Naive thymus-derived CD4-positive, alpha-beta T cell (primary cell): ENCODE data around the gene TSPAN3. TPM values are rescaled to one million over a fixed set of nuclear protein-coding genes. Genes with fewer than 3 reads are reported as not detected.

Experiments used
- ATAC-seq: fragments of 150-1000 bp; cut with Tn5 transposase; 2 replicates; pipeline ENCODE4 v1.10.0; 2021; ENCODE audit warnings: mild to moderate bottlenecking, moderate library complexity
- CTCF ChIA-PET: fragments of 350-600 bp; sonication (Branson Sonifier 250); formaldehyde crosslinking; loops from one replicate; lab custom pipeline; 2021; ENCODE audit warnings: antibody characterized with exemption; lab: Charles Lee
- POLR2A ChIA-PET: fragments of 350-600 bp; sonication (Branson Sonifier 250); formaldehyde crosslinking; loops from one replicate; lab custom pipeline; 2021; ENCODE audit warnings: antibody characterized with exemption, inconsistent platforms; lab: Charles Lee
- DNase-seq, 9 donors: peaks; one replicate each; pipeline versions ENCODE4 v3.0.0 to v3.0.0-alpha.2; 2020 to 2022; ENCODE audit warnings: mixed read lengths in 1 of 9
- H3K27ac ChIP-seq: one replicate; pipeline ENCODE4 v1.7.0; 2013; ENCODE audit warnings: mild to moderate bottlenecking, low read depth, low read length, moderate library complexity
- H3K27me3 ChIP-seq, 2 donors: one replicate each; pipeline ENCODE4 v1.7.0; 2013; ENCODE audit warnings: low read length in 2 of 2, mild to moderate bottlenecking in 2 of 2, moderate library complexity in 2 of 2; ENCODE audit not compliant: control insufficient read depth in 2 of 2, insufficient read depth in 2 of 2
- H3K36me3 ChIP-seq, 3 experiments: 1 replicate in 2 of 3; 2 replicates in 1 of 3; pipeline ENCODE4 v1.7.0; 2013; ENCODE audit warnings: low read length in 3 of 3, mild to moderate bottlenecking in 3 of 3, moderate library complexity in 1 of 3; ENCODE audit not compliant: insufficient read depth in 3 of 3, control insufficient read depth in 2 of 3
- H3K4me1 ChIP-seq, 2 donors: one replicate each; pipeline ENCODE4 v1.7.0; 2013; ENCODE audit warnings: low read length in 2 of 2, mild to moderate bottlenecking in 2 of 2, moderate library complexity in 1 of 2; ENCODE audit not compliant: control insufficient read depth in 2 of 2, insufficient read depth in 2 of 2
- H3K4me3 ChIP-seq: 2 replicates; pipeline ENCODE4 v1.7.0; 2013; ENCODE audit warnings: mild to moderate bottlenecking, low read length
- H3K9me3 ChIP-seq, 3 experiments: 1 replicate in 2 of 3; 2 replicates in 1 of 3; pipeline ENCODE4 v1.7.0; 2013; ENCODE audit warnings: low read length in 3 of 3; ENCODE audit not compliant: control insufficient read depth in 2 of 3
- H3K27ac Mint-ChIP-seq, 9 donors: one replicate each; pipeline ENCODE4 v1.8.0; 2020 to 2022; ENCODE audit warnings: mixed read lengths in 9 of 9, mild to moderate bottlenecking in 8 of 9, moderate library complexity in 5 of 9, inconsistent platforms in 2 of 9
- H3K27me3 Mint-ChIP-seq, 5 donors: one replicate each; pipeline ENCODE4 v1.8.0; 2021 to 2022; ENCODE audit warnings: mixed read lengths in 5 of 5, mild to moderate bottlenecking in 1 of 5
- H3K36me3 Mint-ChIP-seq, 5 donors: one replicate each; pipeline ENCODE4 v1.8.0; 2020 to 2022; ENCODE audit warnings: mixed read lengths in 5 of 5, mild to moderate bottlenecking in 3 of 5, inconsistent platforms in 1 of 5
- H3K4me1 Mint-ChIP-seq, 7 donors: one replicate each; pipeline ENCODE4 v1.8.0; 2020 to 2022; ENCODE audit warnings: mixed read lengths in 7 of 7, mild to moderate bottlenecking in 3 of 7, inconsistent platforms in 1 of 7
- H3K4me3 Mint-ChIP-seq, 10 donors: one replicate each; pipeline ENCODE4 v1.8.0; 2020 to 2022; ENCODE audit warnings: mild to moderate bottlenecking in 10 of 10, mixed read lengths in 10 of 10, moderate library complexity in 6 of 10, inconsistent platforms in 2 of 10
- H3K9me3 Mint-ChIP-seq, 11 donors: one replicate each; pipeline ENCODE4 v1.8.0; 2020 to 2022; ENCODE audit warnings: mixed read lengths in 11 of 11, mild to moderate bottlenecking in 4 of 11, inconsistent platforms in 1 of 11, moderate library complexity in 1 of 11
- intact Hi-C, 2 donors: fragments of 100-400 bp; cut with micrococcal nuclease; formaldehyde crosslinking; loops; one replicate each; pipeline ENCODE4 v1.15.1; 2023
- polyA plus RNA-seq, 2 donors: library from polyadenylated mRNA; unstranded; fragments of 300-500 nt; fragmentation: Illumina TruSeq; gene quantifications; one replicate each; pipeline ENCODE4 v1.2.3, GENCODE V29; 2021
- total RNA-seq, 6 experiments: library from RNA in 5 of 6; stranded (reverse) in 5 of 6; gene quantifications; 1 replicate in 5 of 6; 2 replicates in 1 of 6; pipeline ENCODE4 v1.2.3 and lab custom pipeline; 2021 to 2026

TSPAN3 gene
- total and polyA plus RNA-seq, 7 experiments from 2014 or later: 17.5 to 101 (median 24.1) TPM

DNA sequence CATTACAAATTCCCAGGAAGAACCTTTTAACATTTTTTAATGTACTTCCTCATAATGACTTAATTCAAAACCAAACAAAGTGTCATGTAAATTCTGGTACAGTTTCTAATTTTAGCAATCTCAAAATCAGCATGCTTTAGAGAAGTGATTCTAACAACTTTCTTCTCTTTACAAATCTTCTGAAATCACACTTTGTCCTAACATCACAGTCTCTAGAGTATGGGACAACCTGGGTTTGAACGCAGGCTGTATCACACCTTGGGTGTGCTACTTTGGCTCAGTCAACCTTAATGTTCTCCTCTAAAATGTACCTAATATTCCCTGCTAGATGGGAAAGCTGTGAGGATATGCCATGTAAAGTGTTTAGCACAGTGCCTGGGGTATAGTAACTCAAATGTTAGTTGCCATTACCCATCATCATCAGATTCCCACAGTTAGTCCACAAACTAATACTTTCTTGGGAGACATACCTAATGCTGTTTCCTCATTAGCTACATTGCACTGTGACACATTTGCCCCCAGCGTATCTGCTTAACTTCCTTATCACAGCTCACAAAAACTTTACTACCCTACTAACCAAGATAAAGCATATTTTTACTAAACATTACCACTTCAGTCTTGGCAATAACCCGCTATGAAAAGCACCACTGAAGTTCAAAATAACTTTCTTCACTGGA is 3.1 kb downstream of the TSPAN3 start:
- Mint-ChIP-seq H3K27me3 (peaks cover 0 to 8% (median 0%) of the 10 kb centered on the region in 5 donors), H3K36me3 (peaks cover 0 to 3% (median 0%) of the 10 kb centered on the region in 5 donors), H3K27ac (peak overlapping the region in 1 of 9 donors; percentile 43), H3K4me3 (no peak overlapping the region), H3K4me1 (peaks cover 7 to 53% (median 38%) of the 10 kb centered on the region in 7 donors), H3K9me3 (peaks cover 0 to 2% (median 0%) of the 10 kb centered on the region in 11 donors)
- CTCF ChIA-PET: no interaction called here
- ATAC-seq (no peak), DNase-seq (no peak)
- no peak overlapping the region for H3K4me3 ChIP-seq
- no peaks in the 10 kb centered on the region for H3K9me3 ChIP-seq
- POLR2A ChIA-PET: no interaction called here
- H3K27ac ChIP-seq: no peak overlapping the region
- H3K36me3 ChIP-seq: peaks cover 0 to 3% (median 0%) of the 10 kb centered on the region in 3 experiments
- peaks cover 5 to 14% of the 10 kb centered on the region in 2 donors for H3K4me1 ChIP-seq
- H3K27me3 ChIP-seq: no peaks in the 10 kb centered on the region
- intact Hi-C loops: no loop called here

DNA sequence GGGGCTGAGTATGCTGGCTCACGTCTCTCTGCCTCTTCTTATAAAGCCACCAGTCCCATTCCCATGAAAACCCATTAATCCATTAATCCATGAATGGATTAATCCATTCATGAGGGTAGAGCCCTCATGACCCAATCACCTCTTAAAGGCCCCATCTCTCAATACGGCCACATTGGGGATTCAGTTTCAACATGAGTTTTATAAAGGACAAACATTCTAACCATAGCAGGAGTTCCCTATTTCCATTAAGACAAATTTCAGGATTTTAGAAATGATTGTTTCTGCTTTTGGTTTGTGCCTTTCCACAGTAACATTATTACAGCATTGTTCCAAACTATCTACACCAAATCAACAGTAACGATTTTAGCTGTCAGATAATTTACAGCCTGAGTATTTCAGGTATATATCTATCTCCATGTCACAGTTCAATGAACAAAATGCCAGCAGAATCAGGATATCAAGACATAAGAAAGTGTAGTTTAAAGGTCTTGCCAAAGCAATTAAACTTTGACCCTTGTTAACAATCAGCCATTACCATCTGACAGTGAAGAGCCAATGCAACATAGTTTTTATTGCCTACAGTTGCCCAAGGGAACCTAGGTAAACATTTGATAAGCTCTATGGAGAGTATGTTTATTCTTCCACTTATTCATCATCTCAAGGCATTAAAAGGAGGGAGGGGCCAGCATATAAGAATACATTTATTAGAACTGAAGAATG is 3.8 kb downstream of the TSPAN3 start:
- DNase-seq (no peak), ATAC-seq (no peak)
- peaks cover 5 to 14% of the 10 kb centered on the region in 2 donors for H3K4me1 ChIP-seq
- H3K36me3 Mint-ChIP-seq: peaks cover 0 to 3% (median 0%) of the 10 kb centered on the region in 5 donors
- CTCF ChIA-PET: no interaction called here
- intact Hi-C loops: no loop called here
- H3K4me3 Mint-ChIP-seq: no peak overlapping the region
- H3K27me3 ChIP-seq: no peaks in the 10 kb centered on the region
- POLR2A ChIA-PET: no interaction called here
- no peak overlapping the region for H3K27ac Mint-ChIP-seq
- no peak overlapping the region for H3K27ac ChIP-seq
- no peaks in the 10 kb centered on the region for H3K9me3 ChIP-seq
- peaks cover 0 to 8% (median 0%) of the 10 kb centered on the region in 5 donors for H3K27me3 Mint-ChIP-seq
- H3K4me1 Mint-ChIP-seq: peaks cover 7 to 54% (median 37%) of the 10 kb centered on the region in 7 donors
- H3K4me3 ChIP-seq: no peak overlapping the region
- H3K36me3 ChIP-seq: peaks cover 0 to 3% (median 0%) of the 10 kb centered on the region in 3 experiments
- peaks cover 0 to 2% (median 0%) of the 10 kb centered on the region in 11 donors for H3K9me3 Mint-ChIP-seq

DNA sequence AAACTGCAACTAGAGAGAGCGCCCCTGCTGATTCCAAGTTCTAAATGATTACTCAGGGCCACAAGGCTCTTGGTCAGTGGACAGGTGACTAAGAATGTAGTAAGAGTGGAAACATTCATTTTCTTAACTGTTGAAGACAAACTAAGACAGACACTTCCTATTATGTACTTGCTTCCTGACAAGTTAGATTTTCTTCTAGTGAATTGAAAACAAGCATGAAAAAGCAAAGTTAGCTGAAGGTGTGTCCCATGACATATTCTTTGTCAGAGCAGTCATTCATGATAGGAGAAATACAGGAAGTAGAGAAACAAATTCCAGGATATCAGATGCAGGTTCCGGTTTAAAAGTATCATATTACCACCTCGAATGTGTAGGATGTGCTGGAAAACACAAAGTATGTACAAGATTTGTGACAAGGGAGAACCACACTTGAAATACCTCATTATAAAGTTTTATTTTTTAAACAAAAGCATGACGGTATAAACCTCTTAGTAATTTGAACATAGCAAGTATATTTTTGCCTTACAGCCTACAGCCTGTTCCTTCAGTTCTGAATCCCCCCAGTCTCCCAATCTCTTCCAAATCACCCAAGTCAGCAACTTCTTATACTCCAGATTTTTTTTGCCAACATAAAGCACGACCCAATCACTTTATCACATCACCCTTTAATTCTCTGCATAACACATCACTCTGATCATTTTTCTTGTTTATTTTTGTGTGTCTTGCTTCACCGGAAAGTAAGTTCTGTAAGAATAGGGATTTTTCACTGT is 6.2 kb downstream of the TSPAN3 start:
- Histone ChIP-seq H3K27ac (no peak overlapping the region), H3K4me1 (peaks cover 0 to 5% of the 10 kb centered on the region in 2 donors), H3K9me3 (no peaks in the 10 kb centered on the region), H3K36me3 (no peaks in the 10 kb centered on the region), H3K27me3 (no peaks in the 10 kb centered on the region), H3K4me3 (no peak overlapping the region)
- H3K27me3 Mint-ChIP-seq: peaks cover 0 to 6% (median 0%) of the 10 kb centered on the region in 5 donors
- CTCF ChIA-PET: no interaction called here
- no peak overlapping the region for H3K4me3 Mint-ChIP-seq
- POLR2A ChIA-PET: no interaction called here
- intact Hi-C loops: no loop called here
- peaks cover 0 to 2% (median 0%) of the 10 kb centered on the region in 11 donors for H3K9me3 Mint-ChIP-seq
- peaks cover 11 to 59% (median 32%) of the 10 kb centered on the region in 7 donors for H3K4me1 Mint-ChIP-seq
- peaks cover 0 to 3% (median 0%) of the 10 kb centered on the region in 5 donors for H3K36me3 Mint-ChIP-seq
- no peak for DNase-seq
- H3K27ac Mint-ChIP-seq: peak overlapping the region in 1 of 9 donors; percentile 5
- peak; percentile 22 for ATAC-seq

DNA sequence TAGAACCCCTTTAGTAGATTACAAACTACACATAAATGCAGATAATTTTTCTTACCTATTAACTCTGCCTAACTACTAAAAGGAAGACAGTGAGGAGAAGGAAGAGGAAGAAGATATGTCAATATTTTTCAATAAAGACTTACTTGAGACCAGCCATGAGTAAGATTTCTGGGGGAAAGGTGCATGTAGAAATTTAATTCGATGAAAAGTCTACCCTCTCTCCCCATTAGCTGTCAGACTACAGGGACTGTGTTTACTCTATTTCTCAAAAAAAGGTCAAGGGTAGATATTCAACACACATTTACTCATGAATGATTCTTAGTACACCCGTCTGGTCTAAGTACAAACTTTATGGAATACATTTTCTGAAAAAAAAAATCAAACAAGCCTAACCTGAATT is 6.8 kb downstream of the TSPAN3 start:
- H3K27me3 ChIP-seq: no peaks in the 10 kb centered on the region
- no peak for DNase-seq
- Mint-ChIP-seq H3K9me3 (peaks cover 0 to 2% (median 0%) of the 10 kb centered on the region in 11 donors), H3K4me1 (peaks cover 8 to 58% (median 31%) of the 10 kb centered on the region in 7 donors), H3K4me3 (no peak overlapping the region), H3K27ac (no peak overlapping the region), H3K36me3 (peaks cover 0 to 3% (median 0%) of the 10 kb centered on the region in 5 donors), H3K27me3 (peaks cover 0 to 2% (median 0%) of the 10 kb centered on the region in 5 donors)
- ChIA-PET CTCF (no interaction called here), POLR2A (no interaction called here)
- intact Hi-C loops: no loop called here
- H3K27ac ChIP-seq: no peak overlapping the region
- no peaks in the 10 kb centered on the region for H3K9me3 ChIP-seq
- H3K4me1 ChIP-seq: peaks cover 0 to 3% of the 10 kb centered on the region in 2 donors
- no peak overlapping the region for H3K4me3 ChIP-seq
- ATAC-seq: no peak
- no peaks in the 10 kb centered on the region for H3K36me3 ChIP-seq

DNA sequence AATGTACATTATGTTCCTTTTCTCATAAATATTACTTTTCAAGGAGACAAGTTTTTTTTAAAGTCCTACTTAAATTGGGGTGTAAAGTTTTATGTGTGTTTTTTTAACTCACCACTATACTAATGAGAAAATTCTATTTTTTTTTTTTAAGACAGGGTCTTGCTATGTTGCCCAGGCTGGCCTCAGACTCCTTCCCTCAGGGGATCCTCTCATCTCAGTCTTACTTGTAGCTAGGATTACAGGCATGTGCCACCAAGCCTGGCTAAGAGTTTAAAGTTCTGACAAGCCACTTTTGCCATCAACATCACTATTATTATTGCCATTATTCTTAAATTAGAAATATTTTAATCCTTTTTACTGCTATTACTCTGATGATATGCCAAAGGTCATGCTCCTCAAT is 7.7 kb downstream of the TSPAN3 start:
- H3K36me3 ChIP-seq: no peaks in the 10 kb centered on the region
- H3K4me1 ChIP-seq: peaks cover 0 to 3% of the 10 kb centered on the region in 2 donors
- DNase-seq (no peak), ATAC-seq (no peak)
- no peak overlapping the region for H3K4me3 ChIP-seq
- intact Hi-C loops: no loop called here
- Mint-ChIP-seq H3K9me3 (peaks cover 0 to 2% (median 0%) of the 10 kb centered on the region in 11 donors), H3K27ac (no peak overlapping the region), H3K4me1 (peaks cover 11 to 58% (median 29%) of the 10 kb centered on the region in 7 donors), H3K36me3 (peaks cover 0 to 3% (median 0%) of the 10 kb centered on the region in 5 donors), H3K4me3 (no peak overlapping the region), H3K27me3 (no peaks in the 10 kb centered on the region)
- no peaks in the 10 kb centered on the region for H3K9me3 ChIP-seq
- POLR2A ChIA-PET: no interaction called here
- CTCF ChIA-PET: no interaction called here
- H3K27ac ChIP-seq: no peak overlapping the region
- H3K27me3 ChIP-seq: no peaks in the 10 kb centered on the region

DNA sequence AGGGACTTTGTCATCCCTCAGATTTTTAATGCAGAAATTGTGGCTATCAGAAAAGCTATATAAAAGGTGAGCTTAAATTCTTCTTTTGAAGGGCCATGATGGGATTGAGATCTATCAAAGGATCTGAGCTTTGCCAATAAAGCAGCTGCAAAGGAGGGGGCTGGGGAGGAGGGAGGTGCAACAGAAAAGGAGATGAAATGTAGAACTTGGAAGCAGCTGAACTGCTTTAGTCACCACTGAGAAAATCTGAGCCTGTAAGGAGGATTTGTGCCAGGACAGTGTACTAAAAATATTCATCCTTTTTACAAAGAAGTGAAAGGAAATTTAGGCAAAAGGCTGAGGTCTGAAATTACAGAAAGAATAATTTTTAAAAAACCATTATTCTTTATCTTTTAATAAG is 10.4 kb downstream of the TSPAN3 start:
- Histone ChIP-seq H3K4me1 (peaks cover 0 to 3% of the 10 kb centered on the region in 2 donors), H3K36me3 (no peaks in the 10 kb centered on the region), H3K4me3 (no peak overlapping the region), H3K27me3 (no peaks in the 10 kb centered on the region), H3K9me3 (no peaks in the 10 kb centered on the region), H3K27ac (no peak overlapping the region)
- intact Hi-C loops: no loop called here
- peaks cover 0 to 3% (median 0%) of the 10 kb centered on the region in 5 donors for H3K36me3 Mint-ChIP-seq
- peak overlapping the region in 2 of 9 donors; percentile 10 to 29 for H3K27ac Mint-ChIP-seq
- ATAC-seq (no peak), DNase-seq (no peak)
- peaks cover 18 to 49% (median 28%) of the 10 kb centered on the region in 7 donors for H3K4me1 Mint-ChIP-seq
- ChIA-PET CTCF (interaction anchor here (0.6 kb wide), 1 partner anchor 38 kb away, joined by 3 read pairs; no protein-coding TSS in a partner anchor), POLR2A (interaction anchor here (0.8 to 1.7 kb wide), 4 partner anchors 9 to 49 kb away, joined by 3 to 5 read pairs (median 4); partner anchors contain the start of gene TSPAN3)
- H3K27me3 Mint-ChIP-seq: no peaks in the 10 kb centered on the region
- no peaks in the 10 kb centered on the region for H3K9me3 Mint-ChIP-seq
- H3K4me3 Mint-ChIP-seq: no peak overlapping the region
